IPS-18c (cell line): ENCODE results near the gene CLEC3A.

Source experiments
- H3K4me3 ChIP-seq: 2 replicates; pipeline ENCODE4 v1.7.0; 2013; ENCODE audit warnings: low read depth, mild to moderate bottlenecking, low read length, moderate library complexity; ENCODE audit not compliant: insufficient read depth
- H3K9me3 ChIP-seq: one replicate; pipeline ENCODE4 v1.6.1; 2013; ENCODE audit warnings: mild to moderate bottlenecking, low read length, moderate library complexity; ENCODE audit not compliant: control insufficient read depth, insufficient read depth

CLEC3A gene

GRCh38 chr16:78075800-78076199, 53.5 kb downstream of the CLEC3A start:
- H3K4me3 ChIP-seq: no peak overlapping the region
- H3K9me3 ChIP-seq: no peaks in the 10 kb centered on the region

- H3K4me3 ChIP-seq: no peak overlapping the region
These were observed 59.0 kb downstream of the CLEC3A start for GRCh38 chr16:78081341-78081740.

More at GRCh38 chr16:78081341-78081740, 59.0 kb downstream of the CLEC3A start:
- H3K9me3 ChIP-seq: no peaks in the 10 kb centered on the region
